HepG2 (cell line): ENCODE measurements around the gene IL31. TPM values are rescaled to one million over a fixed set of nuclear protein-coding genes. Genes with fewer than 3 reads are reported as not detected.

ENCODE experiments used
- ATAC-seq: fragments of 200-7000 bp; cut with Tn5 transposase; 3 replicates; pipeline ENCODE4 v1.9.1; 2020; ENCODE audit warnings: mild to moderate bottlenecking, moderate library complexity
- BruUV-seq: library from RNA; stranded (reverse); fragments of 400-500 nt; replicated peaks from 2 replicates; lab custom pipeline; 2021; lab: Mats Ljungman, UMichigan
- CTCF ChIA-PET: fragments of 300-600 bp; formaldehyde crosslinking; extraction: SDS; loops from one replicate; lab custom pipeline; 2021; ENCODE audit warnings: low total read pairs, inconsistent platforms, low intra/inter-chr PET ratio; lab: Yijun Ruan, JAX
- POLR2A ChIA-PET: fragments of 350-600 bp; sonication (Branson Sonifier 250); formaldehyde crosslinking; loops from one replicate; lab custom pipeline; 2020; ENCODE audit warnings: antibody characterized with exemption, inconsistent platforms; lab: Yijun Ruan, JAX
- DNase-seq: peaks from one replicate; pipeline ENCODE4 v3.0.0-alpha.2; 2015; ENCODE audit warnings: low spot score
- FAIRE-seq: peaks from 3 replicates; lab custom pipeline; 2011; peaks lifted over from hg19 to GRCh38; lab: Jason Lieb, UNC
- H2AFZ ChIP-seq: one replicate; pipeline ENCODE4 v1.6.1; 2011; ENCODE audit warnings: low read length, inconsistent platforms
- H3K27ac ChIP-seq: fragments of 300-600 bp; 3 replicates; pipeline ENCODE4 v1.8.0; 2011; ENCODE audit warnings: mixed run types, mild to moderate bottlenecking, mixed read lengths, low read length, inconsistent platforms; ENCODE audit not compliant: insufficient read depth; ENCODE audit errors: extremely low read length
- H3K27me3 ChIP-seq, 2 experiments: fragments of 200-600 bp in 1 of 2; 2 replicates in 1 of 2; 3 replicates in 1 of 2; pipeline versions ENCODE4 v1.6.0 to v1.8.0; 2011; ENCODE audit warnings: low read length in 2 of 2, mild to moderate bottlenecking in 2 of 2, moderate library complexity in 2 of 2, inconsistent platforms in 1 of 2; ENCODE audit not compliant: insufficient read depth in 2 of 2, control insufficient read depth in 1 of 2
- H3K36me3 ChIP-seq, 2 experiments: fragments of 200-600 bp in 1 of 2; replicated peaks in 1 of 2; 2 replicates in 1 of 2; 3 replicates in 1 of 2; pipeline versions ENCODE4 v1.5.1 to v1.8.0; 2011; ENCODE audit warnings: low read length in 2 of 2, inconsistent platforms in 1 of 2; ENCODE audit not compliant: insufficient read depth in 2 of 2, control insufficient read depth in 1 of 2
- H3K4me1 ChIP-seq: 2 replicates; pipeline ENCODE4 v1.5.1; 2012; ENCODE audit warnings: low read length, inconsistent platforms; ENCODE audit not compliant: insufficient read depth
- H3K4me2 ChIP-seq: 2 replicates; pipeline ENCODE4 v1.6.0; 2011; ENCODE audit warnings: low read depth, low read length, inconsistent platforms
- H3K4me3 ChIP-seq, 3 experiments: fragments of 200-600 bp in 1 of 3; sonication (generic), shearing (Covaris generic) in 1 of 3; replicated peaks in 1 of 3; 2 replicates each; pipeline ENCODE4 v1.5.1; 2011 to 2016; ENCODE audit warnings: low read length in 3 of 3, inconsistent platforms in 2 of 3, low read depth in 2 of 3, mild to moderate bottlenecking in 2 of 3, control low read depth in 1 of 3, mixed read lengths in 1 of 3; ENCODE audit not compliant: insufficient read depth in 1 of 3
- H3K79me2 ChIP-seq: one replicate; pipeline ENCODE4 v1.6.1; 2011; ENCODE audit warnings: low read length, inconsistent platforms; ENCODE audit not compliant: insufficient read depth
- H3K9ac ChIP-seq: 2 replicates; pipeline ENCODE4 v1.6.0; 2011; ENCODE audit warnings: mild to moderate bottlenecking, low read depth, low read length, inconsistent platforms; ENCODE audit not compliant: insufficient read depth
- H3K9me3 ChIP-seq: 2 replicates; pipeline ENCODE4 v1.5.1; 2012; ENCODE audit warnings: mild to moderate bottlenecking, low read length
- H4K20me1 ChIP-seq: 2 replicates; pipeline ENCODE4 v1.6.0; 2011; ENCODE audit warnings: inconsistent platforms, mild to moderate bottlenecking, low read length, moderate library complexity; ENCODE audit not compliant: insufficient read depth
- HOXD1 ChIP-seq: sonication (generic); formaldehyde crosslinking; IDR thresholded peaks from 2 replicates; pipeline ENCODE4 v1.5.0; 2020; ENCODE audit warnings: missing genetic modification reagents
- IRF2 ChIP-seq: IDR thresholded peaks from 2 replicates; pipeline ENCODE4 v1.6.1; 2018; ENCODE audit warnings: missing genetic modification reagents, missing compliant biosample characterization
- KAT2B ChIP-seq: fragments of 150-350 bp; IDR thresholded peaks from 2 replicates; pipeline ENCODE4 v1.6.1; 2014; ENCODE audit warnings: low read depth, low read length, borderline replicate concordance
- YY1 ChIP-seq: IDR thresholded peaks from 2 replicates; pipeline ENCODE4 v1.6.1; 2011; ENCODE audit warnings: low read length, low read depth, moderate library complexity, mild to moderate bottlenecking; ENCODE audit not compliant: insufficient read depth, insufficient replicate concordance
- WGBS: methylation state at CpG from one replicate; pipeline ENCODE4 v1.1.6; 2017; ENCODE audit warnings: low lambda C conversion rate; 5-methylcytosine and 5-hydroxymethylcytosine counted together
- in situ Hi-C: cut with HindIII; loops from 2 replicates; pipeline ENCODE4 v1.10.0; 2017; ENCODE audit warnings: low pct_unique_long_range_greater_than_20kb; ENCODE audit not compliant: extremely low pct_ligation_motif_present
- intact Hi-C: fragments of 100-400 bp; cut with micrococcal nuclease; formaldehyde crosslinking; loops from one replicate; pipeline ENCODE4 v1.10.0; 2022; ENCODE audit not compliant: unreplicated experiment
- polyA plus RNA-seq, 8 experiments: library from polyadenylated mRNA; depleted of rRNA in 3 of 8; stranded (reverse) in 7 of 8; unstranded in 1 of 8; fragments of >200 nt; fragmentation: Illumina TruSeq in 4 of 8; extraction: Trizol in 4 of 8; gene quantifications; 2 replicates each; pipeline versions ENCODE4 v1.2.1 to v1.2.3, GENCODE V29; 2011 to 2016; ENCODE audit warnings: low read depth in 4 of 8, missing spikeins in 1 of 8, mixed read lengths in 1 of 8; ENCODE audit not compliant: insufficient read depth in 1 of 8
- total RNA-seq, 5 experiments: library from RNA; depleted of rRNA; stranded (reverse); fragments of >200 nt; fragmentation: Illumina TruSeq; extraction: Trizol; gene quantifications; 2 replicates each; pipeline ENCODE4 v1.2.3, GENCODE V29; 2016; ENCODE audit warnings: low read depth in 1 of 5

Gene IL31
- total and polyA plus RNA-seq, 2 of the 13 experiments (the other 11 are each of a cell fraction or from before 2014, with no cell fraction given), result not detected

DNA sequence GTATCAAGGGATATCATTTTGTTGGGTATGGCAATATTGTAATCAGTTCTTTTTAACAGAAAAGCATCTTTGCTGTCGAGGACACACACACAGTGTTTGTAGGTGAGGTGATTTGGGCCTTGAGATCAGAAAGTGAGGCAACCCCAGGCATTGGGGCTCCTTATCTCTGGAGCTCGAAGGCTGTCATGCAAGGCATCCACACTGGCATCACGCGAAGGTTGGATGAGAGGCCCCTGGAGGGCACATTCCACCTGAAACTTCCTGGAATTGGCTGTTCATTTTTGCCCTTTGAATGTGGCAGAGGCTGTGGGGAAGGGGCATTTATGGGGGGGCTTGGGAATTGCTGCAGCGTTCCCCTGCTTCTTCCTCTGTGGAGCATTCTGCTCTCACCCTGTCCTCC lies 45.5 kb downstream of the IL31 start:
- TF ChIP-seq IRF2 (CRISPR knock-in tag), result no peak
- no peak for TF ChIP-seq HOXD1 (CRISPR knock-in tag)
- POLR2A ChIA-PET, result no interaction called here
- Histone ChIP-seq H3K27ac (no peak overlapping the region), H3K4me3 (no peak overlapping the region), H3K27me3 (no peaks in the 10 kb centered on the region), H3K79me2 (peaks cover 3% of the 10 kb centered on the region), H3K4me2 (no peak overlapping the region), H3K9me3 (no peaks in the 10 kb centered on the region), H4K20me1 (0 out of 2 replicates have a peak, but pooled peaks cover 3% of the 10 kb centered on the region), H3K36me3 (peaks cover 19 to 52% of the 10 kb centered on the region in 2 experiments; a peak in 4 of 5 replicates), H2AFZ (no peak overlapping the region), H3K4me1 (peaks cover 31% of the 10 kb centered on the region), H3K9ac (no peak overlapping the region)
- CTCF ChIA-PET, result no interaction called here
- FAIRE-seq (no peak), ATAC-seq (no peak), DNase-seq (no peak)
- in situ Hi-C loops, result no loop called here
- no TSS peak for BruUV-seq
- 96% methylated on average over 5 of the region's 5 CpGs for WGBS
- intact Hi-C loops, result loop anchor here (10.0 kb wide), 1 partner anchor 174 kb away; no protein-coding TSS in a partner anchor

DNA sequence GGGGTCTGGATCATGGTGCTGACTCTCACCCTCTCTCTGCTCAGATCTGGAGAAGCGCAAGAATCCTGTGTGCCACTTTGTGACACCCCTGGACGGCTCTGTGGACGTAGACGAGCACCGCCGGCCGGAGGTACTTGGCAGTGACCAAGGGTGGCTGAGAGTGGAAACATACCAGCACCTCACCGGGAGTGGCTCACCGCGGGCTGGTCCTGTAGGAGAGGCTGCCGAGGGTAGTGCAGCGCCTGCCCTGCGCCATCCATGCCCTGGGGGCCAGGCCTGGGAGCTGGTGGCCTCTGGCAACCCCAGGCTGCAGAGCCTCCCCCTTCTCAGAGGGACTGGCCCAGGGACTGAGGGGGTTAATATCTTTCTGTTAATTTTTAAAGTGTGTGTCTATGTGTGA lies 46.2 kb downstream of the IL31 start:
- 87% methylated on average over 3 of the region's 13 CpGs for WGBS
- in situ Hi-C loops, result no loop called here
- ATAC-seq (no peak), DNase-seq (no peak), FAIRE-seq (no peak)
- Histone ChIP-seq H3K4me3 (no peak overlapping the region), H2AFZ (no peak overlapping the region), H3K27me3 (no peaks in the 10 kb centered on the region), H3K27ac (no peak overlapping the region), H3K9me3 (no peaks in the 10 kb centered on the region), H3K4me2 (no peak overlapping the region), H3K9ac (no peak overlapping the region), H3K4me1 (peaks cover 38% of the 10 kb centered on the region), H3K36me3 (peaks cover 19 to 49% of the 10 kb centered on the region in 2 experiments; a peak in 4 of 5 replicates), H4K20me1 (0 out of 2 replicates have a peak, but pooled peaks cover 3% of the 10 kb centered on the region), H3K79me2 (peaks cover 3% of the 10 kb centered on the region)
- CTCF ChIA-PET, result interaction anchor here (2.1 kb wide), 1 partner anchor 73 kb away, joined by 9 read pairs; no protein-coding TSS in a partner anchor
- no TSS peak for BruUV-seq
- POLR2A ChIA-PET, result no interaction called here
- no peak for TF ChIP-seq YY1
- TF ChIP-seq KAT2B, result no peak
- intact Hi-C loops, result loop anchor here (10.0 kb wide), 1 partner anchor 173 kb away; no protein-coding TSS in a partner anchor
